Measurements from ENCODE around the gene IL27RA.

The IL27RA gene

DNA sequence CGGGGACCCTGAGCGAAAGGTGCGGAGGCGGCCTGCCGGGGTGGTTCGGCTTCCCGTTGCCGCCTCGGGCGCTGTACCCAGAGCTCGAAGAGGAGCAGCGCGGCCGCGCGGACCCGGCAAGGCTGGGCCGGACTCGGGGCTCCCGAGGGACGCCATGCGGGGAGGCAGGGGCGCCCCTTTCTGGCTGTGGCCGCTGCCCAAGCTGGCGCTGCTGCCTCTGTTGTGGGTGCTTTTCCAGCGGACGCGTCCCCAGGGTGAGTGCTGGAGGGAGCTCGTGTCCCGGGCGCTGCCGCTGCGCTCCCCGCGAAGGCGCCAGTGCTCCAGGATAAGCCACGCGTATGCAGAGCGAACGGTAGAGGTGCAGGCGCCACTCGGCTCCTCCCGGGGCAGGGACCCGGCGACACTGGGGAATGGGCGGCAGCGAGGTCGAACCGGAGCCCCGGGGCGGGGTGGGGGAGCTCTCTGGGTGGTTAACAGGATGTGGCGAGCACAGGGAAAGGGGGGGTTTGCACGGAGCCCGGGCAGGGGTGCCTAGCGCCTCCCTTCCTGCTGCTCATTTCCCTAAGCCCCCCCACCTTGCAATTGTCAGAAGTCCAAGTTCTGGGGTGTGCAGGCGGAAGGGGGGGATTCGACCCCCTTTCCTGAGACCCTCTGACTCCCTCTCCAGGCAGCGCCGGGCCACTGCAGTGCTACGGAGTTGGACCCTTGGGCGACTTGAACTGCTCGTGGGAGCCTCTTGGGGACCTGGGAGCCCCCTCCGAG, at the start of gene IL27RA:
IL27RA (plus strand) TSS at position 44 of the 762 bp plus-strand sequence; CDS start at position 155, 111 bp downstream.
- peak; percentile 72 for DNase-seq

DNA sequence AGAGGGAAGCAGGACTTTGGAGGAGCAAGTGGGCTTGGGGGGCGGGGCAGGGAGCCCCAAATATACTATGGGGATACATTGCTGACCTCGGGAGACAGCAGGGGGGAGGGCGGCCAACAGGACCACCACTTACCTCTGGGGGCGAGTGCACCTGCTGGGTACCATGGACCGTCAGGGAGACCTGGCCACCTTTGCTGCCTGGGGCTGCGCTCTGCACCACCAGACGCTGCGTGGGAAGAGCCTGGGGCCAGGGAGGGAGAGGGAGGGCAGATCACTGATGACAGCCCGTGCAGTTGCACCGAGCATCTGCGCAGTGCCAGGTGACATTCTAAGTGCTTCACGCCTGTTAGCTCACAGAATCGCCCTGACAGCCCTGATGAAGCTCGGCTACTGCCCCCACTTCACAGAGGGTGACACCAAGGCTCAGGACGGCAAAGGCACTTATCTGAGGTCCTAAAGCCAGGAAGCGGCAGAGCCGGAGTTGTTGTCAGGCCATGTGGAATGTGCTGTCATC, 49.5 kb upstream of the IL27RA start:
- no peak for DNase-seq

DNA sequence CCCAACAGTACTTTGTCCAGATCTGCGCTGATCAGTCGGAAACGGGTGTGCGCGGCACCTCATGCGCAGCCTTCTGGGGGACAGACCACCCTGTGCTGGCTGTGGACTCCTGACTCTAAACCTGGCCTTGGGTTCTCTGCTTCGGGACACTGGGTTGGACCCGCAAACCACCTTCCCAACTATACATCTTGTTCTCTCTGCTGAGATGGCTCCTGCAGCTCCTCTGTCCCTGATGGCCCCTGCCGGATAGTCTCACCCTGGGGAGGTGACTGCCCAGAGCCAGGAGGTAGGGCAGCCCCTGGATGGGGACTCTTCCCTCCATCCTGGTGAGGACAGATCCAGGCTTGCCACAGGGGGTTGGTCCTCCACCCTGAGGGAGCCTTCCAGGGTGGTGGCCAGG, 48.8 kb upstream of the IL27RA start:
- no peak for DNase-seq

DNA sequence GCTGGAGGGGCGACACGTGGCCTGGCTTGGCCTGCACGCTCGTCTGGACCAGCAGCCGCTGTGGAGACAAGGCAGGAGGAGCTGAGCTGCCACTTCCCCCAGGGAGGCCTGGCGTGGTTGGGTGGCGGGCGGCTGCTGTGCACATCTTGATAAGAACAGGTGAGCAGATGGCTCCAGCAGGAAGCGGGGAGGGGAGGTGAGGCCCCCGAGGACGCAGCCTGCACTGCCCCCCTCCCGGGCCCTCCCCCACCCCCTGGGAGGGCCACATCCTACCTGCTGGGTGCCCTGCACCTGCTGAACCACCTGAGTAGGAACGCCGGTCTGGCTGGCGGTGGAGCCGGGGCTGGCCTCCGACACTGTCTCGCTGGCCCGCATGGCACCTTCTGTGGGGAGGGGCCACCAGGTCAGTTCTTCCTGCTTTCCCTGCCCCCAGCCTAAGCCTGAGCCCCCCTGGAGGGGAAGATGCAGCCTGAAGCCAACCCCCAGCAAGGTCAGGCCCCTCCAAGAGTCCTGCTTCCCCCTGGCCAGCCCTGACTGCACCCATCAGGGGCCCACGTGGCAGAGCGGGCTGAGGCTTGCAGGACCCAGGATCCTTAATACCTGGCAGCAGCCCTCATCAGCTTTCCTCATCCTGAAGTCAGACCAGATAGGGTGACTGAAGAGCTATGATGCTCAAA, 48.2 kb upstream of the IL27RA start:
- no peak for DNase-seq

DNA sequence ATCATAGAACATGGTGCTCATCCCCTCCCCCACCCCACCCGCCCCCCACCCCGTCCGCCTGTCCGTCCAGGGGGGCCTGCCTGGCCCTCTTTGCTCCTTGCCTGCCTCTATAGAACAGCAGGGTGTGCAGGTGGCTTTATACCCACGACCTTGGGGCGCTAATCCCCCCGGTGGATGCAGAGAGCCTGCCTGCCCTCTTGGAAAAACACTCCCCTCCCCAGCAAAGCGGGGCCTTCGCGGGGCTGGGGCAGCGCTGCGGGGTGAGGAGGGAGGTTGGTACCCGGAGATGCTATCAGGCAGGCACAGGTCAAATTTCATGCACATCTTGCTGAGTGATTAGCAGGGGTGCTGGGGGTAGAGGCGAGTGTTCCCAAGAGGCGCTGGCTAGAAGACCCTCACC, 47.4 kb upstream of the IL27RA start:
- DNase-seq, result no peak

DNA sequence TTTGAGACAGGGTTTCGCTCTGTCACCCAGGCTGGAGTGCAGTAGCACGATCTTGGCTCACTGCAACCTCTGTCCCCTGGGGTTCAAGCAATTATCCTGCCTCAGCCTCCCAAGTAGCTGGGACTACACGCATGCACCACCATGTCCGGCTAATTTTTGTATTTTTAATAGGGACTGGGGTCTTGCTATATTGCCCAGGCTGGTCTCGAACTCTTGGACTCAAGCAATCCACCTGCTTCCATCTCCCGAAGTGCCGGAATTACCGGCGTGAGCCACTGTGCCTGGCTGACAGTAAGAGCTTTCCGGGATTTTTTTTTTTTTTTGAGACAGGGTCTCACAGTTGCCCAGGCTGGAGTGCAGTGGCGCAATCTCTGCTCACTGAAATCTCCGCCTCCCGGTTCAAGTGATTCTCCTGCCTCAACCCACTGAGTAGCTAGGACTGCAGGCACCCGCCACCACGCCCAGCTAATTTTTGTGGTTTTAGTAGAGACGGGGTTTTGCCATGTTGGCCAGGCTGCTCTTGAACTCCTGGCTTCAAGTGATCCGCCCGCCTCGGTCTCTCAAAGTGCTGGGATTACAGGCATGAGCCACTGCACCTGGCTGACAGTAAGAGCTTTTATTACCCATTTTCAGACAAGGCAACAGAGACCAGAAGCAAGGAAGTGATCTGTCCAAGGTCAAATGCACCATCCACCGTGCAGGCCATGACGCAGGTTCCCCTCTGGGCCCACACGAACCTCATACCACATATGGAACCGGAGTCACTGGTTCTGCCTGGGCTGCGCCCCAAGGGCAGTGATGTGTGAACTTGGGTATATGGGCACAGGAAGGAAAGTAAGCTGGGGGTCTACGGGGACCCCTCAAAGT, 46.5 kb upstream of the IL27RA start:
- DNase-seq, result no peak

DNA sequence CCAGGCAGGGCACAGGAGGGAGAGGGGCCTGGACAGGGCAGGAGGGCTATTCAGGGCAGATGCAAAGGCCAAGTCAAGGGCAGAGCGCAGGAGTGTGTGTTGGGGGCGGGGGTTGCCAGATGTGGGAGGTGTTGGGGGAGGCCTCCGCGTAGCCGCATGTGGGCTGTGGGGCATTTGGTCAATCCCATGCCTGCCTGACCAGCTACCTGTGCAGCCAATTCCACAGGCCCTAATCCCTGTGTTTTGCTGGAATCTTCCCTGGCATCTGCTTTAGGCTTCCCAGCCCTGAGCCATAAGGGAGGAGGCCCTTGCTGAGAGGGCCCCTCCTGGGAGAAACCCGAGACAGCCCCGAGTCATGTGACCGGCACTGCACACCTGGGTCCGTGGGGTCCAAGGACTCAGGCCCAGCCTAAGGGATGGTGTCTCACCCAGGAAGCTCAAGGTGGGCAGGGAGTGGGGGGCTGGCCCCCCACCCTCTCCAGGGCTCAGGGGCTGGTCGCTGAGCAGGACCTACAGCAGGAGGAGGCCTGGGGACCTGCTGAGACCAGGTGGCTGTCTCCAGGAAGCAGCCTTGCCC, 45.7 kb upstream of the IL27RA start:
- DNase-seq, result no peak

DNA sequence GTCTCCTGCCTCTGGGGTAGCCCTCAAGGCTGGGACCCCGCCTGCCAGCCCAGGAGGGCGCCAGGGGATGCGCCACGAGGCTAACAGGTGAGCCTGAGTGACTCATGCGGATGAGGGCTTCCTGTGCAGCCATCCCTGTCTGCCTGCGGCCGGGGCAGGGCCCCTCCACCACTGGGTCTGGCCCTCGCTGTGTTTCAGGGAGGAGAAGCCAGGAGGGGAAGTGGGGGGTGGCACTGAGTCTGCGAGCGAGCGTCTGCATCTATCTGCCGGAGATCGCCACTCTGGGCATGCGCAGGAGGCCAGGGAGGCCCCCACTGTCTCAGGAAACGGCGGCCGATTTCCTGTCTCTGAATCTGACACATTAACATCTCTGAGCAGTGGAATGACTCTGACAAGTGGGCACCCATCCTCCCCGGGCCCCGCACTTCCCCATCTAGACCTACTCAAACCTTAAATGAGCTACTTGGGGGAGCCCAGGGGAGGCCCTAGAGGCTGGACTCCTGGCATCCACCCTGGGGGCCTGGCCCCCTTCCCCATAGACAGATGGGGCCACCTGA, 45.1 kb upstream of the IL27RA start:
- peak; percentile 89 for DNase-seq

DNA sequence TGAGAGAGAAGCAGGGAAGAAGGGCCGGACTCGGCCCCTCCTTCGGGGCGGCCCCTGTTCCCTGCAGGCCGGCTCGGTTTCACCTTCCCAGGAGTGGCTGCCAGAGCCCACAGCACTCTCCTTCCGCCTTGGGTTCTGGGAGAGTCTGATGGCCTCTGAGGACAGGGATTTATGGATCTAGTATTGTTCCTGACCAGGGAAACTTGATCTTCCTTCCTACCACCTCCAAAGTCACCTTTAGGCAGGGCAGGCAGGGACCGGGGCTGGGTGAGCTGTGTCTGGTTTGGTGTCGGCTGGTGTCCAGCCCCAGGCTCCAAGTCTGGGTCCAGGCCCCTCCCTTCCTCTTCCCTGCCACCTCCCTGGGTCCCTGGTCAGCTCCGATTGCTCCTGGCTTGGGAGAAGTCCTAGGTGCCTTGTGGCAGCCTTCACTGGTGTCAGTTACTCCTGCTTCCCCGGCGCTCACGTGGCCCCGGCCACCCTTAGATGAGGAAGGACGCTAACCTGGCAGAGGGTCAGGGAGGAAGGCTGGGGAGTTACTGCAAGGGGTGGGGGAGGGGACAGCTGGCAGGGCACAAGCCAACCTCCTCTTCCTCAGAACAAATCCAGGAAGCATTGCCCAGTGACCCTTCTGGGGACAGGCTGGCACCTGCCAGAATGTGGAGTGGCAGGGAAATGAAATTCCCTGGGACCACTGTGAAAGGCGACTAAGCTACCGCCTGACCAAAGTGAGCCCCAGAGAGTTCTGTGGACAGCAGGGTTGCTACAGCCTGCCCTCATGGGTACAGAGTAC, 44.3 kb upstream of the IL27RA start:
- DNase-seq, result no peak

DNA sequence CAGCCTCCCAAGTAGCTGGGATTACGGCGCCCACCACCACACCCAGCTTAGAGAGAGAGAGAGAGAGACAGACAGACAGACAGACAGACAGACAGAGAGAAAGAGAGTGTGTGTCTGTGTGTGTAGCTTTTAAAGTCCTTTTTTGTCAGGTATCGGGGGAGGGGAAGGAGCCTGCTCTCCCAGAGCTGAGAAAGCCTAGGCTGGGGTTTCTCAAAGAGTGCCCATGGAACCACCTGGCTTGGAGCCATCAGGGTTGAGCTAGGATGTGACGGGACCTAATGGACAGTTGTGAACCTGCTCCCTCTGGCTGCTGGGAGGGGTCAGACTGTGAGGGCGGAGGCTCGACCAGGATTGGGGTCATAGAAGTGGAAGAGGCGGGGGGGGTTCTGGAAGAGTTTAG, 42.1 kb upstream of the IL27RA start:
- no peak for DNase-seq

DNA sequence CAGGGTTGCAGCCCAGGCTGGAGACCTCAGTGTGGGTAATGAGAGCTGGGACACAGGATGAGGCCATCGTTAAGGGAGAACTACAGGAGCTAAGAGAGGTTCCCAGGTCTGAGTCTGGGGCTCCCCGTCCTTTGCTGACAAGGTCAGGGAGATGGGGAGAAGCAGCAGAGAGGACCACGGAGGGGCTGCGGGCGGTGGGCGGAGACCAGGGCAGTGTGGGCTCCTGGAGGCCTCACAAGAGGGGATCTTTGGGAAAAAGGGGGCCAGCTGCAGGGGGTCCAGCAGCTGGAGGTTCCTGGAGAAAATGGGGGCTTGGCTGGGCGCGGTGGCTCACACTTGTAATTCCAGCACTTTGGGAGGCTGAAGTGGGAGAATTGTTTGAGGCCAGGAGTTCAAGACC, 41.5 kb upstream of the IL27RA start:
- no peak for DNase-seq

DNA sequence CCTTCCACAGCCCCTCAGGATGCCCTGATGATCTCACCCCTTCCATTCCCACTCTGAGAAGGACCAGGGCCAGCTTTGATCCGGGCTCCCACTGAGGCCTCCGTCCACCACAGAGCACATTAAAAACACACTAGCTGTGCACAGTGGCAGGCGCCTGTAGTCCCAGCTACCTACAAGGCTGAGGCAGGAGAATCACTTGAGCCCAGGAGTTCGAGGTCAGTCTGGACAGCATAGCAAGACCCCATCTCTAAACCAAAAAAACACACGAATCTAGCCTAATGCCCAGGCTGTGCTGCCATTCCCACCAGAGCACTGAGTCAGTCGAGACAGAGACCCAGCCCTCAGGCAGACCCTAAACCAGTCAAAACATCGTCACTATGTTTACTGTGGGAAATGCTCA, 39.5 kb upstream of the IL27RA start:
- DNase-seq, result no peak

DNA sequence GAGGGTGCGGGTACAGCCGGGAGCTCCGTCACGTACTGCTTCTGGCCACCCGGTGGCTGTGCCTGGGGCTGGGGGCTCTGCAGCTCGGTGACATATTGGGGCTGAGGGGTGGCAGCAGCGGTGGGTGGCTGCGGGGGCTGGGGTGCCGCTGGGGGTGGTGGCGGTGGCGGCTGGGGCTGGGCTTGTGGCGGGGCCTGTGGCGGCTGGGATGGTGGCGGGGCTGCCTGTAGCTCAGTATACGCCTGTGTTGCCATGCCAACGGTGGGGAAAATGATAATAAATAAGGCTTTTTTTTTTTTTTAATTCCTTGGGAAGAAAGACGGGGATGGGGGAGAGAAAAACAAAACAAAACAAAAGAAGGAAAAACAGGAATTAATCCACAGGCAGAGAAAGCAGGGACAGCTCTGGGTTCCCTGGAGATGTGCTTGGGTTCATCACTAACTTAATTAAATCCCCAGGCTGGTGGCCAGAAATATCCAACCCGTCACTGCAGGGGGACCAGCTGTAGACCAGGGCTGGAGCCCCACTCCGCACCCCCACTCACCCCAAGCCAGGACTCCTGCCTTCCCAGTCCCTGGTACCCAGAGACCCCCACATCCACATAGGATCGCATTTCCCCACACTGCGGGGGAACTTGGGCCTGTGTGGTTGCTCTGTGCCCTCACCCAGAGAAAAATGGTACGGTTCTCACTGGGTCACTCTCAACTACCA, 37.8 kb upstream of the IL27RA start:
- no peak for DNase-seq

DNA sequence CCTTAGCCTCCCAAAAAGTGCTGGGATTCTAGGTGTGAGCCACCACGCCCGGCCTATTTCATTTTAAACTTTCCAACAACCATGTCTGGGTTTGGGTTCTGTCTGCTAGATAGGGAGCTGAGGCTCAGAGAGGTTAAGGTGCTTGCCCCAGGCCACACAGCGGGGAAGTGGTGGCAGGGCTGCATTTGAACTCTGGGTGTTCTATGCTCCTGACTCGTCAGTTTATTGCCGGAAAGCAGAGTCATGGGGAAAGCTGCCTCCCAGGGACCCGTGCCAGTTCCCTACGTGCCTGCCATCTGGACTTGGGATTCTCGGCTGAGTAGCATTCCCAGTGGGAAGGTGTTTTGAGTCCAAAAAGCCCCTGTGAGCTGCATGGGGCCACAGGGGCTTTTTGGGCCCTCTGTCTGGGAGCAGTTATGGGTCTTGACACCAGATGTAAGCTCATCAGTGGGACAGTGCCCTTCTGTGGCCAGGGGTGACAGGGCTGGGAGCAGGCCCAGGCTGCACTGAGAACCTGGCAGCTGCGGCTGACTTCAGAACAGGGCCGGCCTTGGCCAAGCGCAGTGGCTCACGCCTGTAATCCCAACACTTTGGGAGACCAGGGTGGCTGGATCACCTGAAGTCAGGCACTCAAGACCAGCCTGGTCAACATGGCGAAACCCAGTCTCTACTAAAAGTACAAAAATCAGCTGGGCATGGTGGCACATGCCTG, 36.4 kb upstream of the IL27RA start:
- DNase-seq, result no peak

DNA sequence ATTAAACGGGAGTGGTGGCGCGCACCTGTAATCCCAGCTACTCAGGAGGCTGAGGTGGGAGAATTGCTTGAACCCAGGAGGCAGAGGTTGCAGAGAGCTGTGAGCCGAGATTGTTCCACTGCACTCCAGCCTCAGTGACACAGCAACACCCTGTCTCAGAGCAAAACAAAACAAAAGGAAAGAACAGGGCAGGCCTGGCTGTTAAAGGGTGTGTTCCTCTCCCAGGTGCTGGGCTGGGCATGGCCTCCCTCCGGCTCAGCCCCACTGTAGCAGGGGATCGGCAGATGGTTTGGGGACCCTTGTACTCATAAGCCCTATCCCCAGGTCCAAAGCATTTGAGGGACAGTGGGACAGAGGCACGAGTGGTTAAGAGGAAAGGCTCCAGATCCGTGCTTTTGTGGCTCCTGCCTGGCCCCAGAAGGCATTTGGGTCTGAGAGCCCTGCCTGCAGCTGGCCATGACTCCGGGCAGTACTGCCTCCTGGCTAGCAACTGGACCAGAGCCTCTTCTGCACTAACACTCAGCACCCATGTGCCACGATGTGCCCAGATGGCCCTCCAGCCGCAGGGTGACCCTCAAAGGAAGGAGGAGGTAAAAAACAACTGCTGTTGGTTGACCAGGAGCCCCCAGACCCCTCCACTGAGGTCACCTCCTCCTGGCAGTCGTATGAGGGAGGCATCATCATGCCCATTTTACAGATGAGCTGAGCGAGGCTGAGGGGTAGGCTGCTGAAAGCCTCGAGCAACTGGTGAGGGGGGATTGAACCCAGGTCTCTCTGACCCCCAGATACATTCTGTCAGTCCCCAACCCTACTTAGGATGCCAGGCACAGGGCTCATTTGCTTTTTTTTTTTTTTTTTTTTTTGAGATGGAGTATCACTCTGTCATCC, 35.4 kb upstream of the IL27RA start:
- no peak for DNase-seq

DNA sequence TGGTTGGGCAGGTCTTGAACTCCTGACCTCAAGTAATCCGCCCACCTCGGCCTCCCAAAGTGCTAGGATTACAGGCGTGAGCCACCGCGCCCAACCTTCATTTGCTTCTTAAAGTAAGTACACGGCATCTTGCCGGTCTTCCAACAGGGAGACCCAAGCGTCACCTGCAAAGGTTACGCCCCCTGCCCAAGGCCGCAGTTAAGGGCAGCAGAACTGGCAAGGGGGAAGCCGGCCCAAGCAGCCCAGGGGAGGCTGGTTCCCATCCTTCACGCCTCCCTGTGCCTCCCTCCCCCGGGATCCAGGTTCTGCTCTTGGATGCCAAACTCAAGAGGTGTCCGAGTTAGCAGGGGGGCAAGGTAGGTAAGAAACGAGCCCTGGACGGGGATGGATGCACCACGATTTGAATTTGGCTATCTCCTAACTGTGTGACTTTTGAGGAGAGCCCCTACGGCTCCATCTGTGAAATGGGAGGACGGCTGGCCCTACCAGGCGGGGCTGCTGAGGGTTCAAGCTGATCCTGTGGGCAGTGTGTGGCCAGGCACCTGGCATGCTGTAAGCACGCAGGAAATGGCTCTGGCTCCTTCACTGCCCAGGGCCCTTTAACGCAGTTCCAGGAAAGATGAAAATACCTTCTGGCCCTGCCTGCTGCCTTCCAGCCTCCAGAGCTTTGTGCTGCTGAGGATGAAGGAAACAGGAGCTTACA, 34.5 kb upstream of the IL27RA start:
- no peak for DNase-seq

DNA sequence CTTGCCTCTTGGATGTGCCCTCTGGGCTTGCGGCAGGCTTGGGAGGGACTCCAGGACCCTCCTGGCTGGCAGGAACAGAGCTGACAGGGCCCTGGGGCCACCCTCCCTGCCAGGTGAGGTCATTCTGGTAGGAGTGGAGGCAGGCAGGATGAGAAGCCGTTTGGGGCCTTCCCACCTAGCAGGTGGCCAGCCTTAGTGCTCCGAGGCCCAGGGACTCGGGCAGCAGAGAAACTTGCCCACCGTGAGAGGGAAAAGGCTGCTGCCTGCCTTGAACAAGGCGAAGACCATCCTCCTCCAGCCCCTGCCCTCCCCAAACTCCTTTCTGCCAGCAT, 34.0 kb upstream of the IL27RA start:
- DNase-seq, result no peak

DNA sequence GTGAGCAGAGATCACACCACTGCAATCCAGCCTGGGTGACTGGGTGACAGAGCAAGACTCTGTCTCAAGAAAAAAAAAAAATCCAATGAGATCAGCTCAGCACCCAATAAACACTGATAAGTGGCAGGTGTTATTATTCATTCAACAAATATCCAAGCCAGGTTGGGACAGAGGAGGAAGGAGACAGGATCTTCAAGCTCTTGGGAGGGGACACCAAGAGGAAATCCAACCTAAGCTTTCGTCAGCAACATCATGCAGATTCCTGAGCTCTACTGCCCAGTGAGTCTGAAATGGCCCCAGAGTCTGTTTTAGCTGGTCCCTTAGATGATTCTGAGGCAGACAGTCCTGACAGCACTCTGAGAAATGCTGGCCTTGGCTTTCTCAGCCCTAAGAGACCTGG, 33.1 kb upstream of the IL27RA start:
- DNase-seq, result no peak

DNA sequence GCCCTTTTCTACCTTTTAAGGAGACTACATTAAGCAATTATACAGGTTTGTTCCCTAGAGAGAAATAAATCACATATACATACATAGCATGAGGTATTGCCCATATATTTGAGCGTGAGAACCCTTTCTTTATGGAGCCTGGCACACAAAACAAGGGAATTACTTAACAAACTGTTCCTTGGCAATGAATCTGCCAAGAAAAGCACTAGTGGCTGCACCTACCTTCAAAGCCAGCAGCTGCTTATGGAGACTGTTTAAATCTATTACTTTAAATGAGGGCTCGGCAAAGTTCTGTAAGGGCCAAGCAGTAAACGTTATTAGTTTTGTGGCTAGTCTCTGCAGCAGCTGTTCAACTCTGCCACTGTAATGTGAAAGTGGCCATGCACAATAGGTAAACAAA, 32.5 kb upstream of the IL27RA start:
- no peak for DNase-seq
